GM13977 (cell line): ENCODE measurements around the gene NR2E1.

Source experiments
- DNase-seq: peaks from one replicate; pipeline ENCODE4 v3.0.0; 2012; ENCODE audit warnings: low spot score
- in situ Hi-C: fragments of 300-500 bp; cut with MboI; formaldehyde crosslinking; loops from one replicate; pipeline ENCODE4 v1.12.0; 2022; ENCODE audit warnings: low sequenced_read_pairs, low pct_unique_long_range_greater_than_20kb, mixed read lengths, inconsistent platforms; ENCODE audit not compliant: unreplicated experiment
- TF ChIP-seq, protein P1 (sequence below): IDR thresholded peaks from 2 replicates; pipeline ENCODE4 v1.5.1; 2012; ENCODE audit warnings: mild to moderate bottlenecking, control low read depth; ENCODE audit not compliant: insufficient read depth; ENCODE audit errors: extremely low read depth, missing control alignments

NR2E1 gene

DNA sequence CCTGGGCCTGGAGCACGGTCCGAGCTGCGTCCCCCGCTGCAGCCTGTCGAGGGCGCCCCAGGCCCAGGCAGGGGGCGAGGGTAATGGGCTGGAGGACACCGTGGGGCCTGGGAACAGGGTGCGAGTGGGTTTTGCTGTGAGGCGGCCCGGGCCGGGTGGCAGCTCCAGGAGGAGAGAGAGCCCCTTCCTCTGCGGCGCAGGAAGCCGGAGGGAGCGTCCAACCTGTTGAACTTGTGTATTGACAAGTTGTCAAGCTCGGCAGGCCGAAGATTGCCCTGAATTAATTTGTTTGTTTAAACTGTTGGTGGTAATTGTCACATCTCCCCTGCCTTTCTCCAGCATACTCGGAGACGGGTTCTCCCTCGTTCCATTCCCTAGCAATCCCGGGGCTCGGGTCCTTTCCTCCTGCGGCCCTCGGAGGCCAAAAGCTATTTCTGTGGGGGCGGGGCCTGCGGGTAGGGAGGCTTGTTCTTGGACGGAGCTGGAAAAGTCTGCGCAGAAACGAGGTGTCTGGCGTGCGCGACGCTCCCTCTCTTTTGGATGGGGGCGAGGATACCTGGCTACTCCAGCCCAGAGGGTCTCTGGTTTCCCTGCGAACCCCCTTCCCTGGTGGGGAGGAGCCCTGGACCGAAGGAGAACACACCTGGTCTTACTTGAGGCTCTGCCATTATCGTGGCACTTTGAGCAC, 9.9 kb downstream of the NR2E1 start:
- in situ Hi-C loops, result no loop called here
- DNase-seq, result no peak

DNA sequence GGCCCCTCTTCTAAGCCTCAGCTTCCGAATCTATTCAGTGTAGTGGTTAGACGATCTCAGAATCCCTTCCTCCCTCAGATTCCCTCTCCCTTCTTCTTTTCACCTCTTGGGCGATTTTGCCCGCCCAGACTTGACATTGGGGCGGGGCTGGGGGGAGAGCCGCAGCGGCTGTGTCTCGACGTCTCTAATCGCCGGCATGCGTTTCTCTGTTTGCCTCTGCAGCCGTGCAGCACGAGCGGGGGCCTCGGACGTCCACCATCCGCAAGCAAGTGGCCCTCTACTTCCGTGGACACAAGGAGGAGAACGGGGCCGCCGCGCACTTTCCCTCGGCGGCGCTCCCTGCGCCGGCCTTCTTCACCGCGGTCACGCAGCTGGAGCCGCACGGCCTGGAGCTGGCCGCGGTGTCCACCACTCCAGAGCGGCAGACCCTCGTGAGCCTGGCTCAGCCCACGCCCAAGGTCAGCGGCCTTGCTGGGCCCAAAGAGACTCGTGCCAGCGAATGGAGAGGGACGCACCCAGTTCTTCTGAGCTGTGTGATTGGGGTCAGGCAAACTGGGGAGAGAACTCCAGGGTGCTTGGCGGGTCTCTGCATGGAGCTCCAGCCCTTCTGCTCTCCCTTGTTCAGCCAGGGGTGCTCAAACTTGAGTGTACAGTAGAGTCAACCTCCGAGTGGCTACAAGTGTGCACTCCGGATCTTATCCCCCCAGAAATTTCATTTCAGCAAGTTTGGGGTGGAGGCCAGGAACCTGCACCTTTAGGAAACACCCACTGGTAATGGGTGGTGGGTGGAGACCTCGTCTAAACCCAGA, 10.7 kb downstream of the NR2E1 start:
- in situ Hi-C loops, result no loop called here
- TF ChIP-seq, protein P1, sequence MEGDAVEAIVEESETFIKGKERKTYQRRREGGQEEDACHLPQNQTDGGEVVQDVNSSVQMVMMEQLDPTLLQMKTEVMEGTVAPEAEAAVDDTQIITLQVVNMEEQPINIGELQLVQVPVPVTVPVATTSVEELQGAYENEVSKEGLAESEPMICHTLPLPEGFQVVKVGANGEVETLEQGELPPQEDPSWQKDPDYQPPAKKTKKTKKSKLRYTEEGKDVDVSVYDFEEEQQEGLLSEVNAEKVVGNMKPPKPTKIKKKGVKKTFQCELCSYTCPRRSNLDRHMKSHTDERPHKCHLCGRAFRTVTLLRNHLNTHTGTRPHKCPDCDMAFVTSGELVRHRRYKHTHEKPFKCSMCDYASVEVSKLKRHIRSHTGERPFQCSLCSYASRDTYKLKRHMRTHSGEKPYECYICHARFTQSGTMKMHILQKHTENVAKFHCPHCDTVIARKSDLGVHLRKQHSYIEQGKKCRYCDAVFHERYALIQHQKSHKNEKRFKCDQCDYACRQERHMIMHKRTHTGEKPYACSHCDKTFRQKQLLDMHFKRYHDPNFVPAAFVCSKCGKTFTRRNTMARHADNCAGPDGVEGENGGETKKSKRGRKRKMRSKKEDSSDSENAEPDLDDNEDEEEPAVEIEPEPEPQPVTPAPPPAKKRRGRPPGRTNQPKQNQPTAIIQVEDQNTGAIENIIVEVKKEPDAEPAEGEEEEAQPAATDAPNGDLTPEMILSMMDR, result no peak
- no peak for DNase-seq

More for the DNA sequence above, 9.9 kb downstream of the NR2E1 start:
- TF ChIP-seq, protein P1, result no peak

DNA sequence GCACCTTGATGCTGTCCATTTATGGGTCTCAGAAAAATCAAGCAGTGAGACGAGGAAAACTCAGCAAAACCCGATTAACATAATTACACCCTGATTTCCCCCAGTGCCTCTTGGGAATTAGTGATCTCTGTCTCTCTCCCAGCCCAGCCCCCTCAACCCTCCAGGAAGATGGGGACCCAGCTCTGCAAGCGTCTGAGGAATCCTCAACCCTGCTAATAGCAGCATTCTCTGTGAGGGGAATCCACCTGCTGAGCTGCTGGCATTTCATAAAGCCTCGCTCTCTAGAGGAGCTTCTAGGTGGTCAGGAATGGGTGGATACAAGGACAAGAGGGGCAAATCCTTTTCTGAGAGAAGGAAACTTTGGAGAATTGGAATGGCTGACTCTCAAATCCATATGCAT, 13.9 kb downstream of the NR2E1 start:
- TF ChIP-seq, protein P1, result no peak
- no peak for DNase-seq
- in situ Hi-C loops, result no loop called here

DNA sequence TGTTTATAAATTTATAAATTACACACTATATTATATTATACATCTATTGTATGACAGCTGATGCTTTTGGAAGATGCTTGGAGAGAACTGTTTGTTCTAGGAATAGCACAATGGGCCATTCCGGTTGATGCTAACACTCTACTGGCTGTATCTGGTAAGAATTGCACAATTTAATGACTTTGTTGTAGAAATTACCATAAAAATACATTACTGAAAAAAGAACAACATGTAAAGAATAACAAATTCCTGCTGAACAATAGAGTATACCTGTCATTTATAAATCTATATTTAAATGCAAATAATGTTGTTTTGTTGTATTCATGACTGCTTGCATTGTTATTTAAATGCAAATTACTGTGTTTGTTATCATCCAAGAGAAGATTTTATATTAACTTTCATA, 14.4 kb downstream of the NR2E1 start:
- in situ Hi-C loops, result no loop called here
- no peak for DNase-seq
- TF ChIP-seq, protein P1, result no peak

DNA sequence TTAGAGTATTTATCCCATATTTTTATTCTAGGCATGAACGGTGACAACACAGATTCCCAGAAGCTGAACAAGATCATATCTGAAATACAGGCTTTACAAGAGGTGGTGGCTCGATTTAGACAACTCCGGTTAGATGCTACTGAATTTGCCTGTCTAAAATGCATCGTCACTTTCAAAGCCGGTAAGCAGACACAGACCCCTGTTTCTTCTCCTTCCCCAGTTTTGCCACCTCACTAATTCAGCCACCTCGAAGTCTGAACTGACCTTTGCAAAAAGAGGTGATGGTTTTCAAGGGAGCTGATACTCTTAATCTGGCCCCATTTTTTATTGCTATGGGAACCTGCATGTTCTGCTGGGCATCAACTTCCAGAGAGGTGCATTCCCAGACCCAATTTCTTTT, 15.0 kb downstream of the NR2E1 start:
- in situ Hi-C loops, result no loop called here

GRCh38 chr6:108186226-108186625, 20.4 kb downstream of the NR2E1 start:
- TF ChIP-seq, protein P1, result no peak

More for the DNA sequence above, 15.0 kb downstream of the NR2E1 start:
- DNase-seq, result no peak
- TF ChIP-seq, protein P1, result no peak

More at GRCh38 chr6:108186226-108186625, 20.4 kb downstream of the NR2E1 start:
- DNase-seq, result no peak
- in situ Hi-C loops, result no loop called here
